C4-2B (cell line): ENCODE data around the gene SPATA13.
A peak's percentile ranks its signal among the peaks of the same experiment; 100 is the strongest.

Source experiments
- H3K27ac ChIP-seq: fragments of 450-650 bp; 2 replicates; pipeline ENCODE4 v1.5.1; 2017
- CTCF ChIP-seq: fragments of 450-650 bp; conservative IDR thresholded peaks from 2 replicates; pipeline ENCODE4 v1.5.1; 2017; ENCODE audit warnings: mild to moderate bottlenecking
- ZFX ChIP-seq: fragments of 450-650 bp; IDR thresholded peaks from 2 replicates; pipeline ENCODE4 v1.6.1; 2017

SPATA13 gene

DNA sequence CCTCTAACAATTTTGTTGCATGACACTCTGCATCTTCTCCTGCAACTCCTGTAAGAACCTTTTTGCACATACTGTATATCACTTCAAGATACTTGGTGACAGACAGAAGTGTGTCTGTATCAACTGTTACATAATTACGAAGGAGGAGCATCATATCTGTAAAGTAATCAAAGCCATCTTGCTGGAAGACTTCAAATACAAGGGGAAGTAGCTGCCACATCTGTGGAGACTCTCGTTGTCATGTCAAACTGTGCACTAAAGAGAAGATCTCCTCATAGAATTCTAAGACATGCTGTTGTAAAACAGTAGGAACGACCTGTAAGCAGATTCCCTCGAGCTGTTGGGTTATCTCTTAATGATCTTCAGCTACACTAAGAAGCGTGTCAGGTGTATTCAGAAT is 38.0 kb upstream of the SPATA13 start:
- H3K27ac ChIP-seq = no peak overlapping the region
- TF ChIP-seq ZFX = no peak
- no peak for TF ChIP-seq CTCF

GRCh38 chr13:24123761-24124160 is 36.8 kb upstream of the SPATA13 start:
- no peak for TF ChIP-seq CTCF
- no peak for TF ChIP-seq ZFX
- H3K27ac ChIP-seq = no peak overlapping the region

DNA sequence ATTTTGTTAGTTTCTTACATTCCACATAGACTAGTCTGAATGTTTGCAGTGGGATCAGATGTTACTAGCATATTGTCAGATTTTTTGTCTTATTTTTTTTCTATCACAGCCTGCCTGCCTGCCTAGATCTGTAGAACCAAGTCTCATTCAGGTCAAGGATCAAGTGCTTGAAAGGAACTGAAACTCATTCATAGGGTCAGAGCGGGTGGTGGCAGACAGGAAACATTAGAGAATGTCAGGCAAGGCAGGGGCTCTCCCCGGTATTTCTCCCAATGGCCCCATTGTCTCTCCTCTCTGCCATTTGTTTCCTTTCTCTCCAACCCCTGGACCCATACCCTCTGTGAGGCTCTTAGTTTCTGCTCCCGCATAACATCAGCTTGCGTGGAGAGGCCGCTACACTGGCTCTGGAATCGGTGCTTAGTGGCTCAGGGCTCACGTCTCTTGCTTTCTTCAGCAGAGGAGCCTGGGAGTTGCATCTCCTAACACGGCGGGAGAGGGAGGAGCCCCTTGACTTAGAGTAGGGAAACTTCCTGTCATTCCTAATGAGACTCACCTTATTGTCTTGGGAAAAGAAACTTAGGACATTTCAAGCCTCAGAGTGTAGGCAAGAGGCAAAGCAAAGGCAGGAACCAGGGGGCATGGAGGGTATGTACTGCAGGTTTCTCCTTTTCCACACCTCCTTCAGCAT is 35.6 kb upstream of the SPATA13 start:
- H3K27ac ChIP-seq = no peak overlapping the region
- TF ChIP-seq ZFX = no peak
- no peak for TF ChIP-seq CTCF

- TF ChIP-seq ZFX (no peak), CTCF (no peak)
- H3K27ac ChIP-seq = peak overlapping the region; percentile 16; the same call in 1 of the 2 replicates
Observed at GRCh38 chr13:24127116-24127631, 33.3 kb upstream of the SPATA13 start.

DNA sequence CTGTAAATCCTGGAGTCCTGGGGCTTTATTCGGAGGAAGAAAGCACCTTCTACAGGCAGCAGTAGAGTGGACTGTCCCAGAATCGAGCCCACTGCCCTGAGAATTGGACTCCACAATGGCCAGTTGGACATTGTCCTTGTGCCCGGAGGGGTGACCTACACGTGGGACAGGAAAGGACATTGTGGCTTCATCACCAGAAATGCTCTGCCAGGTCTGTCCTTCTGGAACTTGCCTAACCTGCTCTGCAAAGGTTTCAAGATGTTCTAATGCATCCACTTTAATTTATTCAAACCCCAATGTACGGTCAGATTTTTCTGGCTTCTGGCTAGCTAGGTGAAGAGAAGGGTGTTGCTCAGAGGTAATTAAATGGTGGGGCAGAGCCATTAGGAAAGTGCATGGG is 32.4 kb upstream of the SPATA13 start:
- TF ChIP-seq CTCF (no peak), ZFX (no peak)
- H3K27ac ChIP-seq = peak overlapping the region; percentile 17; the same call in 1 of the 2 replicates

- no peak overlapping the region for H3K27ac ChIP-seq
- no peak for TF ChIP-seq CTCF
- TF ChIP-seq ZFX = no peak
Observed at GRCh38 chr13:24128962-24129361, 31.6 kb upstream of the SPATA13 start.

DNA sequence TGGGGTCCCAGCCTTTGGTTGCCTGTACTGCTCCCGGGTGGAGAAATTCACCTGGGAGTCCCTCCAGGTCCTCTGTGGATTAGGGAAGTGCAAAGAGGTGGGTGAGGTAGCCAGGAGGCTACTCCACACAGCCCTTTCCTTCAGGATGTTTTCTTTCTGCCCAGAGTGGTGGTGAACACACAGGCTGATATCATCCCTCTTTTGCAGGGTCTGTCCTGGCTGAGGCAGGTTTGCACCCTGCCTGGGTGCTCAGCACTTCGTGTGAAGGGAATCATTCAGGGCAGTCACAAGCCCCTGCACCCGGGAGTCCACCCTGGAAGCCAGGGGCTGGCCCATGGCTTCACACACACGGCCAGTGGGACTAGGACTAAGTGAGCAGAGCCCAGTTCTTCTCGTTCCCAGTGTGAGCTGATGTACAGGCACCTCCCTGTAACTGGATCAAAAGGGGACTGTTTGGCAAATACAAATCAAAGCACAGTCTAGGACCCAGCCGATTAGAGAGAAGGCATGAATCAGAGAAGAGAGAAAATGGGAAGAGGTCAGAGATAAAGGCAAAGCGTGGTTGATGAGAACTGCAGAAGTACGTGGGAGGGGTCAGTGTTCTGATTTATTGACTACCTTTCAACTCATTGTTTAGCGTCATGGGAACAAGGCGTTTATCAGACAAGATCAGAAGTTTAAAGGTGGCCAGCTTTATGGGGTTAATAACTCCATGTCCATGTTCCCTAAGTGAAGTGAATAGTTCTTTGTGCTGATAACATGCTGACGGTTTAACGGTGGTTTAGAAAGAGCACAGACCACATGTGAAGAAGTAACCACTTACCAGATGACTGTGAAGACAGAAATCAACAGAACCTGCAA is 30.4 kb upstream of the SPATA13 start:
- TF ChIP-seq ZFX (no peak), CTCF (no peak)

More for the DNA sequence above, 30.4 kb upstream of the SPATA13 start:
- H3K27ac ChIP-seq = peak overlapping the region; percentile 1
